ENCODE data around the gene KCNK10.
A peak's percentile ranks its signal among the peaks of the same experiment; 100 is the strongest.

KCNK10 gene

GRCh38 chr14:88348546-88348945, 25.5 kb upstream of the KCNK10 start:
- no peak for TF ChIP-seq ZNF433 (tag by site-specific recombination; IDR thresholded peaks at IDR 0.05; ENCODE audit: low read depth)
- no peak for TF ChIP-seq ZFP37 (tag by site-specific recombination; IDR thresholded peaks at IDR 0.05)
- no peak for TF ChIP-seq ZNF768 (tag by site-specific recombination; IDR thresholded peaks at IDR 0.05)
- no peak for TF ChIP-seq TRIM28 (IDR thresholded peaks at IDR 0.05; ENCODE audit: borderline replicate concordance, low read length)
- TF ChIP-seq ZNF624 (tag by site-specific recombination; IDR thresholded peaks at IDR 0.05) = no peak
- no peak for TF ChIP-seq ZNF521 (tag by site-specific recombination; IDR thresholded peaks at IDR 0.05)
- TF ChIP-seq ZNF670 (tag by site-specific recombination; IDR thresholded peaks at IDR 0.05; ENCODE audit: low read depth) = no peak
- no peak for TF ChIP-seq ZNF23 (tag by site-specific recombination; IDR thresholded peaks at IDR 0.05; ENCODE audit: borderline replicate concordance)
- TF ChIP-seq ZNF202 (tag by site-specific recombination; IDR thresholded peaks at IDR 0.05; ENCODE audit: borderline replicate concordance) = no peak
- no peak for TF ChIP-seq ZNF747 (tag by site-specific recombination; IDR thresholded peaks at IDR 0.05)
- POLR2A ChIA-PET = no interaction called here
- no peak overlapping the region for H3K27ac ChIP-seq (ENCODE audit: extremely low read depth, low read depth, low read length)
- no peaks in the 10 kb centered on the region for H3K9me3 ChIP-seq (ENCODE audit: control insufficient read depth, insufficient read depth, low read depth, low read length)
- CTCF ChIA-PET = no interaction called here
- peaks cover 2% of the 10 kb centered on the region; the same call in 1 of the 2 replicates for H3K4me1 ChIP-seq (ENCODE audit: control insufficient read depth, insufficient read depth, low read length)
- no peaks in the 10 kb centered on the region for H3K36me3 ChIP-seq (ENCODE audit: control insufficient read depth in 2 of 2, insufficient read depth in 1 of 2, low read length in 2 of 2)
- no peak overlapping the region for H3K4me3 ChIP-seq (ENCODE audit: low read depth, low read length)

DNA sequence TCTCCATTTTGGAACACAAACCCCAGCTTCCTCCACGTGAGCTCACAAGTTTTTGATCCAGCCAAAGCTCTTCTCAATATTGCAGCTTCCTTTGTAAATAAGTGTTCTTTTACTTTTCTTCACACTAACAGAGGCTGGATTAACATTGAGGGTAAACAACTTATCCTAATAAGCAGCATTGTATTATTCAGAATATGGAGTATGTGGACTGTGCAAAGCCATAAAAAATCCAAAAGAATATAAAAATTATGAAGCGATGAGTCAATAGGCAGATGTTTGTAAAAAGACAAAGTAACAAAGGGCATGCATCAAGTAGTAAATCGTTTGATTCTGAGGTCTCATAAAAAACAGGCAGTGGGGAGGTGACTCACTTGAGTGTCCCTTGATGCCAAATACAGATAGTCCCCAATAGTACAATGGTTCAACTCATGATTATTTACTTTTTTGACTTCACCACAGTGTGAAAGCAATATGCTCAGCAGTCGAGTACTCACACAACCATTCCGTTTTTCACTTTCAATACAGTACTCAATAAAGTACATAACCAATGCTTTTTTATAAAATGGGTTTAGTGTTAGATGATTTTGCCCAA, 23.1 kb upstream of the KCNK10 start:
- ChIA-PET POLR2A (no interaction called here), CTCF (no interaction called here)
- H3K9me3 ChIP-seq (ENCODE audit: control insufficient read depth, insufficient read depth, low read depth, low read length) = no peaks in the 10 kb centered on the region
- no peak overlapping the region for H3K4me3 ChIP-seq (ENCODE audit: low read depth, low read length)
- peaks cover 2% of the 10 kb centered on the region; the same call in 1 of the 2 replicates for H3K4me1 ChIP-seq (ENCODE audit: control insufficient read depth, insufficient read depth, low read length)
- H3K27ac ChIP-seq (ENCODE audit: extremely low read depth, low read depth, low read length) = no peak overlapping the region
- TF ChIP-seq ZBTB48 (tag by site-specific recombination; IDR thresholded peaks at IDR 0.05) (peak; percentile 43; the same call in 1 of the 2 replicates), YY1 (tag by site-specific recombination; IDR thresholded peaks at IDR 0.05) (no peak)
- no peaks in the 10 kb centered on the region for H3K36me3 ChIP-seq (ENCODE audit: control insufficient read depth in 2 of 2, insufficient read depth in 1 of 2, low read length in 2 of 2)

DNA sequence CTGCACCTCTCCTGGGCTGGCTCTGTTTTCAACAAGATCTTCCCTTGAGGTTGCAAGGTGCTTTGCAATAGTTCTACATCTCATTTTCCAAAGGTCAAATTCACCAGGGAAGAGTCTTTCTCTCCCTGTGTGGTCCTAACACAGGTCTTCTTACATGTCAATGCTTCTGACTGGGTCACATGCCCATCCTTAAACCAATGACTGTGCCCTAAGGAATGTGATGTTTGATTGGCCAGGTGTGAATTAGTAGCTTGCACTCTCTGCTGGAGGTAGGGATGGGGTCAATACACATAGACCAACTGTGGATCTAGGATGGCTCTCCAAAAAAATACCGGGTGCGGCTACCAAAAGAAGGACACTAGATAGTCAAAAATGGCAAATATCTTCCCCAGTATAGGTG, 19.9 kb upstream of the KCNK10 start:
- TF ChIP-seq ZNF701 (tag by site-specific recombination; IDR thresholded peaks at IDR 0.05) (no peak), ZBTB1 (tag by site-specific recombination; IDR thresholded peaks at IDR 0.05) (no peak), ZNF692 (tag by site-specific recombination; IDR thresholded peaks at IDR 0.05) (no peak), ZBTB21 (tag by site-specific recombination; IDR thresholded peaks at IDR 0.05) (no peak), ZNF341 (tag by site-specific recombination; IDR thresholded peaks at IDR 0.05; ENCODE audit: low read depth) (no peak)
- TF ChIP-seq, protein P1, sequence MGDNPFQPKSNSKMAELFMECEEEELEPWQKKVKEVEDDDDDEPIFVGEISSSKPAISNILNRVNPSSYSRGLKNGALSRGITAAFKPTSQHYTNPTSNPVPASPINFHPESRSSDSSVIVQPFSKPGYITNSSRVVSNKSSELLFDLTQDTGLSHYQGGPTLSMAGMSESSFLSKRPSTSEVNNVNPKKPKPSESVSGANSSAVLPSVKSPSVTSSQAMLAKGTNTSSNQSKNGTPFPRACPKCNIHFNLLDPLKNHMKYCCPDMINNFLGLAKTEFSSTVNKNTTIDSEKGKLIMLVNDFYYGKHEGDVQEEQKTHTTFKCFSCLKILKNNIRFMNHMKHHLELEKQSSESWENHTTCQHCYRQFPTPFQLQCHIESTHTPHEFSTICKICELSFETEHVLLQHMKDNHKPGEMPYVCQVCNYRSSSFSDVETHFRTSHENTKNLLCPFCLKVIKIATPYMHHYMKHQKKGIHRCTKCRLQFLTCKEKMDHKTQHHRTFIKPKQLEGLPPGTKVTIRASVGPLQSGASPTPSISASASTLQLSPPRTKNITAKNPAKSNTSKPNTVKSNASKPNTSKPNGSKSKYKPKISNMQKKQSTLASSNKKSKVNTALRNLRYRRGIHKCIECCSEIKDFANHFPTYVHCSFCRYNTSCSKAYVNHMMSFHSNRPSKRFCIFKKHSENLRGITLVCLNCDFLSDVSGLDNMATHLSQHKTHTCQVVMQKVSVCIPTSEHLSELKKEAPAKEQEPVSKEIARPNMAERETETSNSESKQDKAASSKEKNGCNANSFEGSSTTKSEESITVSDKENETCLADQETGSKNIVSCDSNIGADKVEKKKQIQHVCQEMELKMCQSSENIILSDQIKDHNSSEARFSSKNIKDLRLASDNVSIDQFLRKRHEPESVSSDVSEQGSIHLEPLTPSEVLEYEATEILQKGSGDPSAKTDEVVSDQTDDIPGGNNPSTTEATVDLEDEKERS (tag by site-specific recombination; IDR thresholded peaks at IDR 0.05) = no peak
- Histone ChIP-seq H3K36me3 (ENCODE audit: control insufficient read depth in 2 of 2, insufficient read depth in 1 of 2, low read length in 2 of 2) (no peaks in the 10 kb centered on the region), H3K4me3 (ENCODE audit: low read depth, low read length) (no peak overlapping the region), H3K9me3 (ENCODE audit: control insufficient read depth, insufficient read depth, low read depth, low read length) (no peaks in the 10 kb centered on the region), H3K27ac (ENCODE audit: extremely low read depth, low read depth, low read length) (no peak overlapping the region), H3K4me1 (ENCODE audit: control insufficient read depth, insufficient read depth, low read length) (peaks cover 2% of the 10 kb centered on the region; the same call in 1 of the 2 replicates)
- POLR2A ChIA-PET = no interaction called here
- CTCF ChIA-PET = no interaction called here

All from HEK293 (cell line).